Tibial nerve (tissue), 4 donors: Measurements from ENCODE around the gene MLPH.

Source experiments
- EP300 ChIP-seq, 2 donors: sonication (generic); formaldehyde crosslinking; IDR thresholded peaks; one replicate each; pipeline ENCODE4 v1.6.1; 2017; ENCODE audit warnings: antibody characterized with exemption in 2 of 2, mild to moderate bottlenecking in 1 of 2
- TF ChIP-seq, protein P1 (sequence below), 5 experiments: fragments of 200-600 bp in 3 of 5; fragments of 450-650 bp in 2 of 5; sonication (generic) in 3 of 5; IDR thresholded peaks; one replicate each; pipeline ENCODE4 v1.5.1; 2016 to 2019; ENCODE audit warnings: antibody characterized with exemption in 5 of 5, mild to moderate bottlenecking in 3 of 5, moderate library complexity in 2 of 5

GRCh38 chr2:237456200-237456843, 30.7 kb upstream of the MLPH start:
- TF ChIP-seq, protein P1, sequence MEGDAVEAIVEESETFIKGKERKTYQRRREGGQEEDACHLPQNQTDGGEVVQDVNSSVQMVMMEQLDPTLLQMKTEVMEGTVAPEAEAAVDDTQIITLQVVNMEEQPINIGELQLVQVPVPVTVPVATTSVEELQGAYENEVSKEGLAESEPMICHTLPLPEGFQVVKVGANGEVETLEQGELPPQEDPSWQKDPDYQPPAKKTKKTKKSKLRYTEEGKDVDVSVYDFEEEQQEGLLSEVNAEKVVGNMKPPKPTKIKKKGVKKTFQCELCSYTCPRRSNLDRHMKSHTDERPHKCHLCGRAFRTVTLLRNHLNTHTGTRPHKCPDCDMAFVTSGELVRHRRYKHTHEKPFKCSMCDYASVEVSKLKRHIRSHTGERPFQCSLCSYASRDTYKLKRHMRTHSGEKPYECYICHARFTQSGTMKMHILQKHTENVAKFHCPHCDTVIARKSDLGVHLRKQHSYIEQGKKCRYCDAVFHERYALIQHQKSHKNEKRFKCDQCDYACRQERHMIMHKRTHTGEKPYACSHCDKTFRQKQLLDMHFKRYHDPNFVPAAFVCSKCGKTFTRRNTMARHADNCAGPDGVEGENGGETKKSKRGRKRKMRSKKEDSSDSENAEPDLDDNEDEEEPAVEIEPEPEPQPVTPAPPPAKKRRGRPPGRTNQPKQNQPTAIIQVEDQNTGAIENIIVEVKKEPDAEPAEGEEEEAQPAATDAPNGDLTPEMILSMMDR (IDR thresholded peaks at IDR 0.05) = no peak
- TF ChIP-seq EP300 (IDR thresholded peaks at IDR 0.05) = no peak
